Measurements from ENCODE around the gene TADA2A.

- TF ChIP-seq CTCF (conservative IDR thresholded peaks at IDR 0.05; ENCODE audit: low read length): no peak
- no peak for TF ChIP-seq EZH2phosphoT487 (IDR thresholded peaks at IDR 0.05; ENCODE audit: borderline replicate concordance, low read depth, low read length)
These were observed 22.0 kb upstream of the TADA2A start for GRCh38 chr17:37384560-37385149.
